Endothelial cell of umbilical vein (primary cell): ENCODE data around the gene KIAA0753. TPM values are rescaled to one million over a fixed set of nuclear protein-coding genes. Genes with fewer than 3 reads are reported as not detected.

Experiments
- BruUV-seq: library from RNA; stranded (reverse); fragments of 400-500 nt; replicated peaks from 2 replicates; lab custom pipeline; 2021; lab: Mats Ljungman, UMichigan
- CTCF ChIA-PET: fragments of 300-600, 350-600 bp; sonication (Branson Sonifier 250); formaldehyde crosslinking; loops from one replicate; lab custom pipeline; 2021; ENCODE audit warnings: antibody characterized with exemption, inconsistent platforms; lab: Charles Lee
- POLR2A ChIA-PET: fragments of 300-600, 350-600 bp; sonication (Branson Sonifier 250); formaldehyde crosslinking; loops from one replicate; lab custom pipeline; 2021; ENCODE audit warnings: antibody characterized with exemption, inconsistent platforms; lab: Charles Lee
- DNase-seq: peaks from one replicate; pipeline ENCODE4 v3.0.0-alpha.2; 2011; ENCODE audit warnings: low read depth, low spot score
- FAIRE-seq: peaks from 2 replicates; lab custom pipeline; 2011; peaks lifted over from hg19 to GRCh38; lab: Jason Lieb, UNC
- H2AFZ ChIP-seq: 2 replicates; pipeline ENCODE4 v1.6.0; 2012; ENCODE audit warnings: low read depth, low read length, control low read depth, inconsistent platforms
- H3K27ac ChIP-seq: 2 replicates; pipeline ENCODE4 v1.5.1; 2011; ENCODE audit warnings: low read depth, mild to moderate bottlenecking, control low read depth, low read length, moderate library complexity; ENCODE audit not compliant: insufficient read depth
- H3K27me3 ChIP-seq, 2 experiments: 2 replicates each; pipeline versions ENCODE4 v1.6.0 to v1.6.1; 2011; ENCODE audit warnings: low read length in 2 of 2, mixed read lengths in 1 of 2; ENCODE audit not compliant: control insufficient read depth in 2 of 2, insufficient read depth in 2 of 2
- H3K36me3 ChIP-seq, 2 experiments: 2 replicates in 1 of 2; 3 replicates in 1 of 2; pipeline ENCODE4 v1.5.1; 2011; ENCODE audit warnings: low read length in 2 of 2, mild to moderate bottlenecking in 1 of 2, moderate library complexity in 1 of 2; ENCODE audit not compliant: control insufficient read depth in 2 of 2, insufficient read depth in 2 of 2; ENCODE audit errors: extremely low read depth in 1 of 2
- H3K4me1 ChIP-seq: 3 replicates; pipeline ENCODE4 v1.5.1; 2011; ENCODE audit warnings: mild to moderate bottlenecking, low read length; ENCODE audit not compliant: control insufficient read depth, insufficient read depth; ENCODE audit errors: extremely low read depth
- H3K4me2 ChIP-seq: 2 replicates; pipeline ENCODE4 v1.6.1; 2011; ENCODE audit warnings: low read length, control low read depth, mixed read lengths; ENCODE audit not compliant: insufficient read depth
- H3K4me3 ChIP-seq, 3 experiments: fragments of 200-600 bp in 1 of 3; sonication (generic), shearing (Covaris generic) in 1 of 3; replicated peaks in 1 of 3; 2 replicates each; pipeline ENCODE4 v1.5.1; 2011 to 2016; ENCODE audit warnings: control low read depth in 3 of 3, low read length in 3 of 3, mild to moderate bottlenecking in 2 of 3, inconsistent platforms in 1 of 3, low read depth in 1 of 3, moderate library complexity in 1 of 3; ENCODE audit not compliant: insufficient read depth in 1 of 3
- H3K79me2 ChIP-seq: 2 replicates; pipeline ENCODE4 v1.6.0; 2012; ENCODE audit warnings: low read length, inconsistent platforms; ENCODE audit not compliant: control insufficient read depth, insufficient read depth
- H3K9ac ChIP-seq: replicated peaks from 2 replicates; pipeline ENCODE3; 2011; ENCODE audit warnings: low read length, control low read depth; ENCODE audit not compliant: insufficient read depth; ENCODE audit errors: extremely low read depth
- H3K9me1 ChIP-seq: replicated peaks from 3 replicates; pipeline ENCODE4 v1.6.0; 2011; ENCODE audit warnings: mild to moderate bottlenecking, low read length; ENCODE audit not compliant: control insufficient read depth, insufficient read depth; ENCODE audit errors: extremely low read depth
- H3K9me3 ChIP-seq: replicated peaks from 2 replicates; pipeline ENCODE4 v1.5.1; 2012; ENCODE audit warnings: low read length, inconsistent platforms; ENCODE audit not compliant: control insufficient read depth, insufficient read depth
- H4K20me1 ChIP-seq: replicated peaks from 2 replicates; pipeline ENCODE3; 2011; ENCODE audit warnings: mild to moderate bottlenecking, low read length; ENCODE audit not compliant: control insufficient read depth, insufficient read depth; ENCODE audit errors: extremely low read depth
- EZH2 ChIP-seq: IDR thresholded peaks from 2 replicates; pipeline ENCODE4 v1.6.1; 2012; ENCODE audit warnings: borderline replicate concordance, low read depth, mild to moderate bottlenecking, moderate library complexity, low read length, inconsistent platforms; ENCODE audit not compliant: severe bottlenecking
- FOS ChIP-seq: IDR thresholded peaks from 2 replicates; pipeline ENCODE4 v1.6.1; 2011; ENCODE audit warnings: mild to moderate bottlenecking, low read length, moderate library complexity, borderline replicate concordance; ENCODE audit not compliant: insufficient read depth
- MYC ChIP-seq: IDR thresholded peaks from one replicate; pipeline ENCODE4 v1.6.1; 2011; ENCODE audit warnings: mild to moderate bottlenecking, low read depth, low read length
- POLR2A ChIP-seq: IDR thresholded peaks from 2 replicates; pipeline ENCODE4 v1.6.1; 2012; ENCODE audit warnings: low read depth, mild to moderate bottlenecking, control low read depth, low read length
- POLR2AphosphoS5 ChIP-seq: IDR thresholded peaks from 2 replicates; pipeline ENCODE4 v1.6.1; 2012; ENCODE audit warnings: low read depth, mild to moderate bottlenecking, control low read depth, low read length, moderate library complexity; ENCODE audit not compliant: insufficient read depth
- dilution Hi-C: fragments of 300-500 bp; cut with MboI; formaldehyde crosslinking; loops from one replicate; pipeline ENCODE4 v1.15.0; 2019; ENCODE audit warnings: low sequenced_read_pairs; ENCODE audit not compliant: extremely low pct_ligation_motif_present
- intact Hi-C: fragments of 100-400 bp; cut with micrococcal nuclease; formaldehyde crosslinking; loops from one replicate; pipeline ENCODE4 v1.10.0; 2022
- polyA plus RNA-seq, 4 experiments: library from polyadenylated mRNA; depleted of rRNA in 3 of 4; stranded (reverse) in 3 of 4; unstranded in 1 of 4; fragments of >200 nt; gene quantifications; 2 replicates each; pipeline versions ENCODE4 v1.2.1 to v1.2.3, GENCODE V29; 2011 to 2012; ENCODE audit warnings: missing spikeins in 1 of 4
- total RNA-seq: library from RNA; stranded (reverse); gene quantifications from 2 replicates; pipeline ENCODE4 v1.2.3, GENCODE V29; 2021
- TF ChIP-seq, protein P1 (sequence below), 2 donors: IDR thresholded peaks; 1 replicate in 1 of 2; 2 replicates in 1 of 2; pipeline ENCODE4 v1.5.1; 2011; ENCODE audit warnings: low read length in 2 of 2, mild to moderate bottlenecking in 2 of 2, moderate library complexity in 2 of 2, control low read depth in 1 of 2, inconsistent platforms in 1 of 2, low read depth in 1 of 2; ENCODE audit not compliant: insufficient read depth in 1 of 2; ENCODE audit errors: extremely low read depth in 1 of 2
- TF ChIP-seq, protein P2 (sequence below): IDR thresholded peaks from 2 replicates; pipeline ENCODE4 v1.6.1; 2011; ENCODE audit not compliant: insufficient read depth, insufficient read length

KIAA0753 gene
- total and polyA plus RNA-seq, 2 donors (not counting 3 experiments of a cell fraction or from before 2014, with no cell fraction given): 5.3 to 23.9 TPM

DNA sequence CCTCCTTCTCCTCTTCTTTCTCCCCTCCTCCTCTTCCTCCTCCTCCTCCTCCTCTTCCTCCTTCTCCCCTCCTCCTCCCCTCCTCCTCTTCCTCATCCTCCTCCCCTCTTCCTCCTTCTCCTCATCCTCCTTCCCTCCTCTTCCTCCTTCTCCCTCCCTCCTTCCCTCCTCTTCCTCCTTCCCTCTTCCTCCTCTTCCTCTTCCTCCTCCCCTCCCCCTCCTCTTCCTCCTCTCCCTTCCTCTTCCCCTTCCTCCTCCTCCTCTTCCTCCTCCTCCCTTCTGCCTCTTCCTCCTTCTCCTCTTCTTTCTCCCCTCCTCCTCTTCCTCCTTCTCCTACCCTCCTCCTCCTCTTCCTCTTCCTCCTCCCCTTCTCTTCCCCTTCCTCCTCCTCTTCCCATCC lies 79.1 kb downstream of the KIAA0753 start:
- no peak for DNase-seq
- intact Hi-C loops (no loop called here), dilution Hi-C loops (no loop called here)
- no peaks in the 10 kb centered on the region for H3K79me2 ChIP-seq
- H3K4me1 ChIP-seq: no peaks in the 10 kb centered on the region
- BruUV-seq: no TSS peak
- H3K27ac ChIP-seq: no peak overlapping the region
- no peak overlapping the region for H3K4me2 ChIP-seq
- ChIA-PET POLR2A (no interaction called here), CTCF (no interaction called here)
- H3K9ac ChIP-seq: no peak overlapping the region
- H2AFZ ChIP-seq: no peak overlapping the region
- no peak for FAIRE-seq
- no peaks in the 10 kb centered on the region for H3K9me3 ChIP-seq
- H3K9me1 ChIP-seq: no peaks in the 10 kb centered on the region
- H4K20me1 ChIP-seq: no peaks in the 10 kb centered on the region
- H3K4me3 ChIP-seq: no peak overlapping the region
- H3K27me3 ChIP-seq: no peaks in the 10 kb centered on the region
- no peaks in the 10 kb centered on the region for H3K36me3 ChIP-seq
- no peak for TF ChIP-seq POLR2A
- TF ChIP-seq, protein P1, sequence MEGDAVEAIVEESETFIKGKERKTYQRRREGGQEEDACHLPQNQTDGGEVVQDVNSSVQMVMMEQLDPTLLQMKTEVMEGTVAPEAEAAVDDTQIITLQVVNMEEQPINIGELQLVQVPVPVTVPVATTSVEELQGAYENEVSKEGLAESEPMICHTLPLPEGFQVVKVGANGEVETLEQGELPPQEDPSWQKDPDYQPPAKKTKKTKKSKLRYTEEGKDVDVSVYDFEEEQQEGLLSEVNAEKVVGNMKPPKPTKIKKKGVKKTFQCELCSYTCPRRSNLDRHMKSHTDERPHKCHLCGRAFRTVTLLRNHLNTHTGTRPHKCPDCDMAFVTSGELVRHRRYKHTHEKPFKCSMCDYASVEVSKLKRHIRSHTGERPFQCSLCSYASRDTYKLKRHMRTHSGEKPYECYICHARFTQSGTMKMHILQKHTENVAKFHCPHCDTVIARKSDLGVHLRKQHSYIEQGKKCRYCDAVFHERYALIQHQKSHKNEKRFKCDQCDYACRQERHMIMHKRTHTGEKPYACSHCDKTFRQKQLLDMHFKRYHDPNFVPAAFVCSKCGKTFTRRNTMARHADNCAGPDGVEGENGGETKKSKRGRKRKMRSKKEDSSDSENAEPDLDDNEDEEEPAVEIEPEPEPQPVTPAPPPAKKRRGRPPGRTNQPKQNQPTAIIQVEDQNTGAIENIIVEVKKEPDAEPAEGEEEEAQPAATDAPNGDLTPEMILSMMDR (IDR thresholded peaks at IDR 0.05; ENCODE audit: extremely low read depth in 1 of 2, insufficient read depth in 1 of 2, low read depth in 1 of 2, low read length in 2 of 2): no peak
- no peak for TF ChIP-seq POLR2AphosphoS5
- TF ChIP-seq MYC: no peak

DNA sequence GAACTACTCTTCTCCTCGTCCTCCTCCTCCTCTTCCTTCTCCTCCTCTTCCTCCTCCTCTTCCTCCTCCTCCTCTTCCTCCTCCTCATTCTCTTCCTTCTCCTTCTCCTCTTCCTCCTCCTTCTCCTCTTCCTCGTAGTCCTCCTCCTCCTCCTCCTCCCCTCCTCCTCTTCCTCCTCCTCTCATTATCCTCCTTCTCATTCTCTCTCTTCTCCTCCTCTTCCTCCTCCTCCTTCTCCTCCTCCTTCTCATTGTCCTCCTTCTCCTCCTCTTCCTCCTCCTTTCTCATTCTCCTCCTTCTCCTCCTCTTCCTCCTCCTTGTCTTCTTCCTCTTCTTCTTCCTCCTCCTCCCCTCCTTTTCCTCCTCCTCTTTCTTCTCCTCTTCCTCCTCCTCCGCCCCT lies 80.0 kb downstream of the KIAA0753 start:
- no peaks in the 10 kb centered on the region for H4K20me1 ChIP-seq
- no TSS peak for BruUV-seq
- TF ChIP-seq, protein P2, sequence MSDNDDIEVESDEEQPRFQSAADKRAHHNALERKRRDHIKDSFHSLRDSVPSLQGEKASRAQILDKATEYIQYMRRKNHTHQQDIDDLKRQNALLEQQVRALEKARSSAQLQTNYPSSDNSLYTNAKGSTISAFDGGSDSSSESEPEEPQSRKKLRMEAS: no peak
- TF ChIP-seq POLR2AphosphoS5: no peak
- TF ChIP-seq FOS: no peak
- TF ChIP-seq EZH2: no peak
- H2AFZ ChIP-seq: no peak overlapping the region
- H3K27me3 ChIP-seq: peaks cover 0 to 2% of the 10 kb centered on the region in 2 experiments
- no peak overlapping the region for H3K9ac ChIP-seq
- DNase-seq: no peak
- POLR2A ChIA-PET: no interaction called here
- CTCF ChIA-PET: interaction anchor here (1.5 to 2.1 kb wide), 2 partner anchors 14 to 88 kb away, joined by 5 to 11 read pairs; no protein-coding TSS in a partner anchor
- H3K4me2 ChIP-seq: no peak overlapping the region
- H3K36me3 ChIP-seq: no peaks in the 10 kb centered on the region
- no peaks in the 10 kb centered on the region for H3K79me2 ChIP-seq
- intact Hi-C loops: no loop called here
- FAIRE-seq: no peak
- peaks cover 3% of the 10 kb centered on the region for H3K4me1 ChIP-seq
- no peaks in the 10 kb centered on the region for H3K9me1 ChIP-seq
- H3K9me3 ChIP-seq: no peaks in the 10 kb centered on the region
- no peak overlapping the region for H3K4me3 ChIP-seq
- dilution Hi-C loops: no loop called here
- H3K27ac ChIP-seq: no peak overlapping the region
